ENCODE data around the gene PCNP. TPM values are rescaled to one million over a fixed set of nuclear protein-coding genes. Genes with fewer than 3 reads are reported as not detected.

Gene PCNP
- total RNA-seq, 1 experiment from 2014 or later = 216 TPM

GRCh38 chr3:101533603-101533968 is 40.4 kb upstream of the PCNP start:
- DNase-seq = no peak
- no peaks in the 10 kb centered on the region for H3K79me2 ChIP-seq (ENCODE audit: insufficient read depth, low read length)
- no peak overlapping the region for H2AK5ac ChIP-seq (ENCODE audit: insufficient read length, low read length)
- no peak overlapping the region for H3K27ac ChIP-seq (ENCODE audit: insufficient read length, low read depth, low read length)
- Mint-ChIP-seq H3K4me3 (no peak overlapping the region), H3K9me3 (peaks cover 10 to 15% of the 10 kb centered on the region in 2 experiments), H3K27me3 (ENCODE audit: low read depth) (peaks cover 3% of the 10 kb centered on the region), H3K4me1 (peaks cover 31 to 34% of the 10 kb centered on the region in 2 experiments), H3K27ac (no peak overlapping the region), H3K36me3 (ENCODE audit: insufficient read depth in 1 of 3, low read depth in 3 of 3) (peaks cover 5 to 14% (median 10%) of the 10 kb centered on the region in 3 experiments; a peak in 6 of 7 replicates)
- no peak overlapping the region for H2BK120ac ChIP-seq (ENCODE audit: low read depth, low read length, poor library complexity, severe bottlenecking)
- no peak overlapping the region for H2AFZ ChIP-seq (ENCODE audit: low read length)
- H3K23ac ChIP-seq (ENCODE audit: insufficient read length, low read depth, low read length) = no peak overlapping the region
- H3K79me1 ChIP-seq (ENCODE audit: insufficient read depth, low read depth, low read length, poor library complexity, severe bottlenecking) = no peaks in the 10 kb centered on the region
- H4K20me1 ChIP-seq (ENCODE audit: control insufficient read depth, insufficient read depth, insufficient read length) = no peaks in the 10 kb centered on the region
- no peak overlapping the region for H3K56ac ChIP-seq (ENCODE audit: insufficient read length, low read depth, low read length)
- no peak overlapping the region for H3K9ac ChIP-seq (ENCODE audit: extremely low read depth, insufficient read length, low read length)
- H3K27me3 ChIP-seq (ENCODE audit: insufficient read depth, low read length) = no peaks in the 10 kb centered on the region
- no peak overlapping the region for H4K5ac ChIP-seq (ENCODE audit: insufficient read length, low read depth, low read length)
- H2BK15ac ChIP-seq (ENCODE audit: low read depth, low read length) = no peak overlapping the region
- H3K4me2 ChIP-seq (ENCODE audit: insufficient read depth, insufficient read length, low read length) = no peak overlapping the region
- H3T11ph ChIP-seq (ENCODE audit: low read length) = no peak overlapping the region
- H3K14ac ChIP-seq (ENCODE audit: insufficient read depth, low read length) = no peak overlapping the region
- no peaks in the 10 kb centered on the region; the same call in 1 of the 2 replicates for H3K4me1 ChIP-seq (ENCODE audit: insufficient read depth, low read length)
- H4K91ac ChIP-seq (ENCODE audit: insufficient read length, low read depth, low read length) = no peak overlapping the region
- H3K23me2 ChIP-seq (ENCODE audit: insufficient read length, low read depth, low read length, poor library complexity, severe bottlenecking) = no peaks in the 10 kb centered on the region
- no peak overlapping the region for H2BK12ac ChIP-seq (ENCODE audit: insufficient read length, low read depth, low read length)
- no peak overlapping the region for H3K18ac ChIP-seq (ENCODE audit: insufficient read length, low read depth, low read length)
- no CpG with 5 or more reads among the region's 1 CpG for WGBS (ENCODE audit: extremely low coverage, insufficient read length, low lambda C conversion rate)
- H3K4ac ChIP-seq (ENCODE audit: low read depth, low read length) = no peak overlapping the region
- TF ChIP-seq, protein P1, sequence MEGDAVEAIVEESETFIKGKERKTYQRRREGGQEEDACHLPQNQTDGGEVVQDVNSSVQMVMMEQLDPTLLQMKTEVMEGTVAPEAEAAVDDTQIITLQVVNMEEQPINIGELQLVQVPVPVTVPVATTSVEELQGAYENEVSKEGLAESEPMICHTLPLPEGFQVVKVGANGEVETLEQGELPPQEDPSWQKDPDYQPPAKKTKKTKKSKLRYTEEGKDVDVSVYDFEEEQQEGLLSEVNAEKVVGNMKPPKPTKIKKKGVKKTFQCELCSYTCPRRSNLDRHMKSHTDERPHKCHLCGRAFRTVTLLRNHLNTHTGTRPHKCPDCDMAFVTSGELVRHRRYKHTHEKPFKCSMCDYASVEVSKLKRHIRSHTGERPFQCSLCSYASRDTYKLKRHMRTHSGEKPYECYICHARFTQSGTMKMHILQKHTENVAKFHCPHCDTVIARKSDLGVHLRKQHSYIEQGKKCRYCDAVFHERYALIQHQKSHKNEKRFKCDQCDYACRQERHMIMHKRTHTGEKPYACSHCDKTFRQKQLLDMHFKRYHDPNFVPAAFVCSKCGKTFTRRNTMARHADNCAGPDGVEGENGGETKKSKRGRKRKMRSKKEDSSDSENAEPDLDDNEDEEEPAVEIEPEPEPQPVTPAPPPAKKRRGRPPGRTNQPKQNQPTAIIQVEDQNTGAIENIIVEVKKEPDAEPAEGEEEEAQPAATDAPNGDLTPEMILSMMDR (conservative IDR thresholded peaks at IDR 0.05) = no peak
- H3K9me3 ChIP-seq (ENCODE audit: control insufficient read depth, low read depth, low read length) = no peaks in the 10 kb centered on the region
- H2BK5ac ChIP-seq (ENCODE audit: insufficient read length, low read length) = no peak overlapping the region
- no peak overlapping the region for H2BK20ac ChIP-seq (ENCODE audit: low read depth, low read length, poor library complexity, severe bottlenecking)
- H4K8ac ChIP-seq (replicated peaks; ENCODE audit: insufficient read length, low read depth, low read length) = no peak overlapping the region

All from H9 (cell line).